HepG2 (cell line): ENCODE results near the gene MTMR1. TPM values are rescaled to one million over a fixed set of nuclear protein-coding genes. Genes with fewer than 3 reads are reported as not detected.

Experiments used
- ATAC-seq: fragments of 200-7000 bp; cut with Tn5 transposase; 3 replicates; pipeline ENCODE4 v1.9.1; 2020; ENCODE audit warnings: mild to moderate bottlenecking, moderate library complexity
- BruUV-seq: library from RNA; stranded (reverse); fragments of 400-500 nt; replicated peaks from 2 replicates; lab custom pipeline; 2021; lab: Mats Ljungman, UMichigan
- CTCF ChIA-PET: fragments of 300-600 bp; formaldehyde crosslinking; extraction: SDS; loops from one replicate; lab custom pipeline; 2021; ENCODE audit warnings: low total read pairs, inconsistent platforms, low intra/inter-chr PET ratio; lab: Yijun Ruan, JAX
- POLR2A ChIA-PET: fragments of 350-600 bp; sonication (Branson Sonifier 250); formaldehyde crosslinking; loops from one replicate; lab custom pipeline; 2020; ENCODE audit warnings: antibody characterized with exemption, inconsistent platforms; lab: Yijun Ruan, JAX
- DNase-seq: peaks from one replicate; pipeline ENCODE4 v3.0.0-alpha.2; 2015; ENCODE audit warnings: low spot score
- FAIRE-seq: peaks from 3 replicates; lab custom pipeline; 2011; peaks lifted over from hg19 to GRCh38; lab: Jason Lieb, UNC
- H2AFZ ChIP-seq: one replicate; pipeline ENCODE4 v1.6.1; 2011; ENCODE audit warnings: low read length, inconsistent platforms
- H3K27ac ChIP-seq: fragments of 300-600 bp; 3 replicates; pipeline ENCODE4 v1.8.0; 2011; ENCODE audit warnings: mixed run types, mild to moderate bottlenecking, mixed read lengths, low read length, inconsistent platforms; ENCODE audit not compliant: insufficient read depth; ENCODE audit errors: extremely low read length
- H3K27me3 ChIP-seq, 2 experiments: fragments of 200-600 bp in 1 of 2; 2 replicates in 1 of 2; 3 replicates in 1 of 2; pipeline versions ENCODE4 v1.6.0 to v1.8.0; 2011; ENCODE audit warnings: low read length in 2 of 2, mild to moderate bottlenecking in 2 of 2, moderate library complexity in 2 of 2, inconsistent platforms in 1 of 2; ENCODE audit not compliant: insufficient read depth in 2 of 2, control insufficient read depth in 1 of 2
- H3K36me3 ChIP-seq, 2 experiments: fragments of 200-600 bp in 1 of 2; replicated peaks in 1 of 2; 2 replicates in 1 of 2; 3 replicates in 1 of 2; pipeline versions ENCODE4 v1.5.1 to v1.8.0; 2011; ENCODE audit warnings: low read length in 2 of 2, inconsistent platforms in 1 of 2; ENCODE audit not compliant: insufficient read depth in 2 of 2, control insufficient read depth in 1 of 2
- H3K4me1 ChIP-seq: 2 replicates; pipeline ENCODE4 v1.5.1; 2012; ENCODE audit warnings: low read length, inconsistent platforms; ENCODE audit not compliant: insufficient read depth
- H3K4me2 ChIP-seq: 2 replicates; pipeline ENCODE4 v1.6.0; 2011; ENCODE audit warnings: low read depth, low read length, inconsistent platforms
- H3K4me3 ChIP-seq, 3 experiments: fragments of 200-600 bp in 1 of 3; sonication (generic), shearing (Covaris generic) in 1 of 3; replicated peaks in 1 of 3; 2 replicates each; pipeline ENCODE4 v1.5.1; 2011 to 2016; ENCODE audit warnings: low read length in 3 of 3, inconsistent platforms in 2 of 3, low read depth in 2 of 3, mild to moderate bottlenecking in 2 of 3, control low read depth in 1 of 3, mixed read lengths in 1 of 3; ENCODE audit not compliant: insufficient read depth in 1 of 3
- H3K79me2 ChIP-seq: one replicate; pipeline ENCODE4 v1.6.1; 2011; ENCODE audit warnings: low read length, inconsistent platforms; ENCODE audit not compliant: insufficient read depth
- H3K9ac ChIP-seq: 2 replicates; pipeline ENCODE4 v1.6.0; 2011; ENCODE audit warnings: mild to moderate bottlenecking, low read depth, low read length, inconsistent platforms; ENCODE audit not compliant: insufficient read depth
- H3K9me3 ChIP-seq: 2 replicates; pipeline ENCODE4 v1.5.1; 2012; ENCODE audit warnings: mild to moderate bottlenecking, low read length
- H4K20me1 ChIP-seq: 2 replicates; pipeline ENCODE4 v1.6.0; 2011; ENCODE audit warnings: inconsistent platforms, mild to moderate bottlenecking, low read length, moderate library complexity; ENCODE audit not compliant: insufficient read depth
- ELF4 ChIP-seq: sonication (generic); formaldehyde crosslinking; IDR thresholded peaks from 2 replicates; pipeline ENCODE4 v1.5.0; 2020; ENCODE audit warnings: missing genetic modification reagents, mild to moderate bottlenecking, moderate library complexity, borderline replicate concordance
- ERF ChIP-seq: IDR thresholded peaks from 2 replicates; pipeline ENCODE4 v1.6.1; 2018; ENCODE audit warnings: missing biosample characterization, missing genetic modification reagents
- MTF1 ChIP-seq: sonication (generic); formaldehyde crosslinking; IDR thresholded peaks from 2 replicates; pipeline ENCODE4 v1.5.0; 2020; ENCODE audit warnings: missing genetic modification reagents
- ZSCAN22 ChIP-seq: sonication (generic); formaldehyde crosslinking; IDR thresholded peaks from 2 replicates; pipeline ENCODE4 v1.4.0; 2020; ENCODE audit warnings: mild to moderate bottlenecking, missing genetic modification reagents
- WGBS: methylation state at CpG from one replicate; pipeline ENCODE4 v1.1.6; 2017; ENCODE audit warnings: low lambda C conversion rate; 5-methylcytosine and 5-hydroxymethylcytosine counted together
- in situ Hi-C: cut with HindIII; loops from 2 replicates; pipeline ENCODE4 v1.10.0; 2017; ENCODE audit warnings: low pct_unique_long_range_greater_than_20kb; ENCODE audit not compliant: extremely low pct_ligation_motif_present
- intact Hi-C: fragments of 100-400 bp; cut with micrococcal nuclease; formaldehyde crosslinking; loops from one replicate; pipeline ENCODE4 v1.10.0; 2022; ENCODE audit not compliant: unreplicated experiment
- polyA plus RNA-seq, 8 experiments: library from polyadenylated mRNA; depleted of rRNA in 3 of 8; stranded (reverse) in 7 of 8; unstranded in 1 of 8; fragments of >200 nt; fragmentation: Illumina TruSeq in 4 of 8; extraction: Trizol in 4 of 8; gene quantifications; 2 replicates each; pipeline versions ENCODE4 v1.2.1 to v1.2.3, GENCODE V29; 2011 to 2016; ENCODE audit warnings: low read depth in 4 of 8, missing spikeins in 1 of 8, mixed read lengths in 1 of 8; ENCODE audit not compliant: insufficient read depth in 1 of 8
- total RNA-seq, 5 experiments: library from RNA; depleted of rRNA; stranded (reverse); fragments of >200 nt; fragmentation: Illumina TruSeq; extraction: Trizol; gene quantifications; 2 replicates each; pipeline ENCODE4 v1.2.3, GENCODE V29; 2016; ENCODE audit warnings: low read depth in 1 of 5
- TF ChIP-seq, protein P1 (sequence below): sonication (generic); formaldehyde crosslinking; IDR thresholded peaks from 2 replicates; pipeline ENCODE4 v1.4.0; 2020; ENCODE audit warnings: mild to moderate bottlenecking, missing genetic modification reagents, borderline replicate concordance

MTMR1 gene
- total and polyA plus RNA-seq, 2 of the 13 experiments (the other 11 are each of a cell fraction or from before 2014, with no cell fraction given) = 8.9 to 11.1 TPM

DNA sequence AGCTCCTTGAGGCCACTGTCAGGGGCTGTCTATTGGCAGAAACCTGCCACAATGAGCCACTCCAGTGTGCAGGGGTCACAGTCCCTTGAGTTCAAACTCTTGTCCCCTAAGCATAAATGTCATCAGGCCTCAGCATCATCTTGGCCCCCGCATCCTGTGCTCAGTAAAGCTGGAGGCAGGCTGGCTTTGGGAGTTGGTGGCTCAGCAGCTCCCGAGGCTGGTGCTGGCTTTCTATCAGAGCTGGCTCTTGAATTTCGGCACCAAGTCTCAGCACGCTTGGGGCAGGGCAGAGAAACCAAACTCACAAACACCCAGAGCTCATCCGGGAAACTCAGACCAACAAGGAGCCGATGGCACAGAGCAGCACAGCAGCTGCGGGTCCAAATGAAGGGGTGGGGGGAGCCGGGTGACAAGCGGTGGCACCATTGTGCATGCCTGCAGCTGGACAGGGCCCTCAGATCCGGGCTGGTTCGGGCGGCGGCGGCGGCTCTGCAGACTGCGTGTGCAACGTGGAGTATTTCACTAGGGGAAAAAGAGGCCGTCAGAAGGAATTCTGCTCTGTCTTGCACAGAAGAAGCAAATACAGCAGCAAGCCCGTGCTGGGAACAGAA is 75.5 kb downstream of the MTMR1 start:
- no TSS peak for BruUV-seq

DNA sequence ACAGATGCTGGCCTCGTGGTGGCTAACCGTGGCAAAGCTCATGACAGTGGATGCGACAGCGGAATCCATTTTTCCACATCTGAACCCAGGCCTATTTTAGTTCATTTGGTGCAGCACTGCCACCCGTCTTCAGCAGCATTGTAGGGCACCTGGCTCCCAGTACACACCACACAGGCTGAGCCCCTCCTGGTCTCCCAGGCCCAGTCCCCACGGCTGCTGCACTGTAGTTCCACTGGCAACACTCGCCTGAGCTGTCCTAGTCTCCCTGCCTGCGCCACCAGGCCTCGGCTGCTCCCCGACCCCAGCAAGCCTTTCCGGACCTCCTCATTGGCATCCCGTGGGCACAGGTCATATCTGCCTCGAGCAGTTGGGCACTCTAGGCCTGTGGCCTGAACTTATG is 76.2 kb downstream of the MTMR1 start:
- Histone ChIP-seq H2AFZ (no peak overlapping the region), H3K27ac (no peak overlapping the region), H3K4me2 (no peak overlapping the region), H4K20me1 (no peaks in the 10 kb centered on the region), H3K4me1 (no peaks in the 10 kb centered on the region), H3K4me3 (no peak overlapping the region), H3K36me3 (no peaks in the 10 kb centered on the region), H3K79me2 (no peaks in the 10 kb centered on the region), H3K9me3 (no peaks in the 10 kb centered on the region), H3K9ac (no peak overlapping the region), H3K27me3 (no peaks in the 10 kb centered on the region)
- ChIA-PET CTCF (no interaction called here), POLR2A (no interaction called here)
- no peak for ATAC-seq
- in situ Hi-C loops = no loop called here
- no TSS peak for BruUV-seq
- TF ChIP-seq, protein P1, sequence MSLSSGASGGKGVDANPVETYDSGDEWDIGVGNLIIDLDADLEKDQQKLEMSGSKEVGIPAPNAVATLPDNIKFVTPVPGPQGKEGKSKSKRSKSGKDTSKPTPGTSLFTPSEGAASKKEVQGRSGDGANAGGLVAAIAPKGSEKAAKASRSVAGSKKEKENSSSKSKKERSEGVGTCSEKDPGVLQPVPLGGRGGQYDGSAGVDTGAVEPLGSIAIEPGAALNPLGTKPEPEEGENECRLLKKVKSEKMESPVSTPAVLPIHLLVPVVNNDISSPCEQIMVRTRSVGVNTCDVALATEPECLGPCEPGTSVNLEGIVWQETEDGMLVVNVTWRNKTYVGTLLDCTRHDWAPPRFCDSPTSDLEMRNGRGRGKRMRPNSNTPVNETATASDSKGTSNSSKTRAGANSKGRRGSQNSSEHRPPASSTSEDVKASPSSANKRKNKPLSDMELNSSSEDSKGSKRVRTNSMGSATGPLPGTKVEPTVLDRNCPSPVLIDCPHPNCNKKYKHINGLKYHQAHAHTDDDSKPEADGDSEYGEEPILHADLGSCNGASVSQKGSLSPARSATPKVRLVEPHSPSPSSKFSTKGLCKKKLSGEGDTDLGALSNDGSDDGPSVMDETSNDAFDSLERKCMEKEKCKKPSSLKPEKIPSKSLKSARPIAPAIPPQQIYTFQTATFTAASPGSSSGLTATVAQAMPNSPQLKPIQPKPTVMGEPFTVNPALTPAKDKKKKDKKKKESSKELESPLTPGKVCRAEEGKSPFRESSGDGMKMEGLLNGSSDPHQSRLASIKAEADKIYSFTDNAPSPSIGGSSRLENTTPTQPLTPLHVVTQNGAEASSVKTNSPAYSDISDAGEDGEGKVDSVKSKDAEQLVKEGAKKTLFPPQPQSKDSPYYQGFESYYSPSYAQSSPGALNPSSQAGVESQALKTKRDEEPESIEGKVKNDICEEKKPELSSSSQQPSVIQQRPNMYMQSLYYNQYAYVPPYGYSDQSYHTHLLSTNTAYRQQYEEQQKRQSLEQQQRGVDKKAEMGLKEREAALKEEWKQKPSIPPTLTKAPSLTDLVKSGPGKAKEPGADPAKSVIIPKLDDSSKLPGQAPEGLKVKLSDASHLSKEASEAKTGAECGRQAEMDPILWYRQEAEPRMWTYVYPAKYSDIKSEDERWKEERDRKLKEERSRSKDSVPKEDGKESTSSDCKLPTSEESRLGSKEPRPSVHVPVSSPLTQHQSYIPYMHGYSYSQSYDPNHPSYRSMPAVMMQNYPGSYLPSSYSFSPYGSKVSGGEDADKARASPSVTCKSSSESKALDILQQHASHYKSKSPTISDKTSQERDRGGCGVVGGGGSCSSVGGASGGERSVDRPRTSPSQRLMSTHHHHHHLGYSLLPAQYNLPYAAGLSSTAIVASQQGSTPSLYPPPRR = no peak
- no peak for TF ChIP-seq ERF
- DNase-seq = no peak
- FAIRE-seq = no peak
- 90% methylated on average over 6 of the region's 13 CpGs for WGBS
- intact Hi-C loops = no loop called here

More for the DNA sequence above, 75.5 kb downstream of the MTMR1 start:
- no peak for TF ChIP-seq ELF4 (CRISPR knock-in tag)
- no peak for TF ChIP-seq ZSCAN22 (CRISPR knock-in tag)
- TF ChIP-seq MTF1 = no peak
- no peaks in the 10 kb centered on the region for H3K4me1 ChIP-seq
- CTCF ChIA-PET = no interaction called here
- H3K27ac ChIP-seq = no peak overlapping the region
- no peaks in the 10 kb centered on the region for H4K20me1 ChIP-seq
- no peaks in the 10 kb centered on the region for H3K36me3 ChIP-seq
- no peaks in the 10 kb centered on the region for H3K79me2 ChIP-seq
- in situ Hi-C loops = no loop called here
- POLR2A ChIA-PET = no interaction called here
- H3K9me3 ChIP-seq = no peaks in the 10 kb centered on the region
- no peak for ATAC-seq
- H3K27me3 ChIP-seq = no peaks in the 10 kb centered on the region
- no peak for DNase-seq
- 92% methylated on average over 6 of the region's 19 CpGs for WGBS
- no peak overlapping the region for H2AFZ ChIP-seq
- intact Hi-C loops = no loop called here
- H3K4me2 ChIP-seq = no peak overlapping the region
- FAIRE-seq = no peak
- H3K9ac ChIP-seq = no peak overlapping the region
- H3K4me3 ChIP-seq = no peak overlapping the region
